Hippocampal formation (tissue), 2 donors: ENCODE data around the gene MOXD1.
"Not testable (repeated sequence)": the region's sequence is repeated elsewhere in the genome, so short reads cannot be mapped to it uniquely, and the experiment has no call there.

ENCODE experiments used
- DNase-seq, 2 donors: peaks; one replicate each; lab custom pipeline; 2025; lab: John Stamatoyannopoulos, UW

MOXD1 gene

GRCh38 chr6:132282696-132283095 is 118.6 kb downstream of the MOXD1 start:
- no peak for DNase-seq

DNA sequence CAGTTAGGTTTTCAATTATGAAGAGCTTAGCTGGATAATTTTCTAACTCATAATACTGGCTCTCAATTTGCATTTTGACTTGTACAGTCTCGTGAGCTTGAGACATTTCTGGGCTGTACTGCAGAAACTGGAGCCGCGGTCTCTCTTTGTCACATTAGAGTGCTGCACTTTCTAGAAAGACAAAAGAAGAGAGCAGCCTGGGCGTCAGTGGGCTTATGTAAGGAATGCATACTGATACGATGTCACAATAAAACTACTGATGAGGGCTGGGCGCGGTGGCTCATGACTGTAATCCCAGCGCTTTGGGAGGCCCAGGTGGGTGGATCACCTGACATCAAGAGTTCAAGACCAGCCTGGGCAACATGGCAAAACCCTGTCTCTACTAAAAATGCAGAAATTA is 120.8 kb downstream of the MOXD1 start:
- no peak for DNase-seq

- DNase-seq, result peak; percentile 63 to 91
Measured at GRCh38 chr6:132279592-132280139, 121.6 kb downstream of the MOXD1 start.

DNA sequence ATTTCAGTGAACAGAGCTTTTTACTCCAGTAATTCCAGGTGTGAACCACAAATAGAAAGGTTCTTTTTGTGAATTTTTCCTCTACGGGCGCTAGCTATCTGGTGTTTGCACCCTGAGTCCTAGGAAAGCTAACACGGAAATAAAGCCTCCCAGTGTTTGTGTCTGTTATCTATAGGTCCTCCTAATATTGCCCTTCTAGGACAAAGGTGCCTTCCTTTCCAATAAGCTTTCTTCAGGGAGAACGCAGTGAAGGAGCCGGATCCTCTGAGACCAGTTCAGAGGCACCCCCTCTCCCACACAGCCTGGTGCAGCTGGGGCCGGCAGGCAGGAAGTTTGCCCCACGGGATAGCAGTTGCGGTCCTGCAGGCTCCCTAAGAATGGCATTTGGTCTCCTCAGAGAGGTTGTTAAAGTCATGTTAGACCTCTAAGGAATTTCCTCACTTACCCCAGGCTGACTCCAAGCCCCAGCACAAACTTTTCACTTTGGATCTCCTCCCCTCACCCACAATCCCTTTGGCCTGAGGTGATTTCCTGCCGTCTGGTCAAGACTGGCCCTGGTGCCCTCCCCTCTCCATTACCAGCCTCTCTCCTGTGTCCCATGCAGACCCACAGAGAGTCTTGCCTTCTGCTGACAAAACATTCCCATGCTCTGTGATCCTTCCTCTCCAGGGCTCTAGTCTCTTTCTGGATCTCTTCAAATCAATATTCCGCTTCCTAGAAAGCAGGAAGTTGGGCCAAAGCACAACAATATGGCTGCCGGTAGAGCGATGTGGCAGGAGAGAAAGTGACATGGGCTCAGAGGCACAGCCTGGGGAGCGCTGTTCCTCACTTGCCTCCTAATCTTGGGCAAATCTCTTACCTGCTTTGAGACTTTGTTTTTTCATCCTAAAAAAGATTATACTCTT is 126.0 kb downstream of the MOXD1 start:
- DNase-seq, result no peak

GRCh38 chr6:132272776-132273175 is 128.5 kb downstream of the MOXD1 start:
- no peak for DNase-seq

DNA sequence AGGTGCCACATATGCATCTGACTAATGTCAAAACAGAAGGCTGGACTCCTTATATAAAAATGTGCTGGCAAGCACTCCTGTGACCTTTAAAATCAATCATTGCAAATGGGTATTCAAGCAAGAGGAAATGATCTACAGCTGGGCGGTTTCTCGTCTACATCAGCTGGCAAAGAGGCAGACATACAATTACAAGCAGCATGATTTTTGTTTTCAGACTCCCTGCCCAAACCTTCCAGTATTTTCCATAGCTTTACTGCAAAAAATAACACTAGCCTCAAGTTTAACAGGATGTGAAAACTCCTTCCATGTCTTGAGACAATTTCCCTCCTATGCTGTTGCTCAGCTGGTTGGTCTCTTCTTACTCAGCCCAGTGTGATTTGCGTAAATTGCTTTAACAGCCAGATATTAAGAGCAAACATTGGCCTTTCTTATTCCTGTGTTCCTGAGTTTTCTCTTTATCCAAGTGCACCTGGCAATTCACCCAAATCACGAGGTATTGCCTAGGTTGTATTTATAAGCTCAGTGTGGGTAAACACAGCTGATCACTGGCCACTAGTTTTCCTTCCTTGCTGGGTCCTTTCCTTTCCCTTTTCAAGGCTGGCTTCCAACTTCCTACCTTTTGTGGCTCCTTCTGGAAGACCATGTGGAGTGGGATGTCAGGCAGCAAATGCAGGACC is 130.4 kb downstream of the MOXD1 start:
- DNase-seq, result no peak

- not testable (repeated sequence) for DNase-seq
Measured at GRCh38 chr6:132268666-132269065, 132.6 kb downstream of the MOXD1 start.

DNA sequence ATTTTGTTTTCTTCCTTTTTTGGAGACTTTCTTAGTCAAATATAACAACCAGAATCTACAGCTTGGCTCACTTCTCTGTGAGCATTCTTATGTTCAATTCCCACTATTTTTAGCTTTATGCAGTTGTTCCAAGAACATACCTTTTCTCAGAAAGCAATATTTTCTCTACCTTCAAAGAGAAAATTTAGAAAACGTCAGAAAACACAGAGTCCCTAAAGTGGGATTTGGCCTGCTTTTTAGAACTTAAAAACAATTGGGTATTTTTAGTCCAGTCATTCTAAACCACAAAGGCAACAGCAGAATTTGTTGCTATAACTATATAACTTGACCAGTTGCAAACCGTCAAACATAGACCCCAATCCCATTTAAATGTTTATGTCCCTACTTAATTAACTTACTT is 133.1 kb downstream of the MOXD1 start:
- no peak for DNase-seq

DNA sequence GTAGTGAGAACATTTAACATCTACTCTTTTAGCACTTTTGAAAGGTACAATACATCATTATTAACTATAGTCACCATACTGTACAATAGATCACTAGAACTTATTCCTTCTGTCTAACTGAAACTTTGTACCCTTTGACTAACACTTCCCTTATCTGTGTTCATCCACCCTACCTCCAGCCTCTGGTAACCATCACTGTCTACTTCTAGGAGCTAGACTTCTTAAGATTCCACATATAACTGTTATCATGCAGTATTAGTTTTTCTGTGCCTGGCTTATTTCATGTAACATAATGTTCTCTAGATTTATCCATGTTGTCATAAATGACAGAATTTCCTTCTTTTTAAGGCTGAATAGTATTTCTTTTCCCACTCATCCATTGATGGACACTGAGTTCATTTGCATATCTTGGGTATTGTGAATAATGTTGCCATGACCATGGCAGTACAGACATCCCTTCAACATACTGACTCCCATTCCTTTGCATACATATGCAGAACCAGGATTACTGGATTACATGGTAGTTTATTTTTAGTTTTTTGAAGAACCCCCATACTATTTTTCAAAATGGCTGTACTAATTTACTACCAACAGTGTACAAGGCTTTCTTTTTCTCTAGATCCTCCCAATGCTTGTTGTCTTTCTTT is 135.7 kb downstream of the MOXD1 start:
- DNase-seq, result no peak

DNA sequence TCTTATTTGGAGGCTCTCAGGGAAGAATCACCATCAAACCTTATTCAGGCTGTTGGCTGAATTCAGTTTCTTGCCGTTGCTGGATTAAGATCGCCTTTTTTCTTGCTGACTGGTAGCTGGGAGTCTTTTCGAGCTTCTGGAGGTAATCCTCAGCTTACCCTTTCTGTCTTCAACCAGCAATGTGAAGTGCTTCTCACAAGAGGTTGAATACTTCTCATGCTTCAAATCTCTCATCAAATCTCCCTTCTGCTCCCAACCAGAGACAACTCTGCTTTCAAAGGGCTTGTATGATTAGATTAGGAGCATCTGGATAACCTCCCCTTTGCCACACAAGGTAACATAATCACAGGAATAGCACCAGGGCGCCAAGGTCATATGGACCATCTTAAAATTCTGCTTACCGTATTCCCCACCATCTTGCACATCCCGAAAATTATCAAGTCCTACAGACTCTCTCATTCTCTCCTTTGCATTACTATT is 137.2 kb downstream of the MOXD1 start:
- no peak for DNase-seq

DNA sequence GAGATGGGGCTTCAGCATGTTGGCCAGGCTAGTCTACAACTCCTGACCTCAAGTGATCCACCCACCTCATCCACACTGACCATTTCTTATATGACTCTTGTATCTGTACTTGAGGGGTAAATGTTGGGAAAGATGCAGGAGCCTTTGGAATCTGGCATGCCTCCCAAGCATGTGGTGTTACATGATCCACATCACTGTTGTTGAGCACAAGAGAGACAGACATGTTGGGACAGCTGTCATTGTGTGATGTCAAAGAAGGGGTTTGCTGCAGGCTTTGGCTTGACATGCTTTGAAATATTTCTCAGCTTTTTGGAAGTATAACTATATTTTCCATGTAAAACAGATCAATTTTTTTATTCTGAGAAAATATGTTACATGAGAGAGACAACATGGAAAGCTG is 139.9 kb downstream of the MOXD1 start:
- no peak for DNase-seq

- no peak for DNase-seq
Measured at GRCh38 chr6:132259070-132259469, 142.2 kb downstream of the MOXD1 start.

DNA sequence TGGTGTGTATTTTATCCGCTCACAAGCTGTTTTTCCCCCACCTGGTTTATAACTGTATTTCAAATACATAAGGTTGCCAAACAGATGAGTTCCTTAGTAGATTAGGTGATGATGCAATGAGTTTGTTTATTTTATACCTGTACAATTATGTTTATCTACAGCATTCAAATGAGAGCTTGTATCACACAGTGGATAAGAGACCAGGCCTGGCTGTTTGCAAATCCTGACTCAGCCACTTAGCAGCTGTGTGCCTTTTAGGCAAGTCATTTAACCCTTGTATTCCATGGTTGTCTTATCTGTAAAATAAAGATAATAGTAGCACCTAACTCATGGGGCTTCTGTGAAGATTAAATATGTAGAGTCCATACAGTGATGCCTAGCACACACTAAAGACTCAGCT is 143.7 kb downstream of the MOXD1 start:
- DNase-seq, result no peak

- no peak for DNase-seq
Measured at GRCh38 chr6:132256457-132256856, 144.8 kb downstream of the MOXD1 start.

- DNase-seq, result no peak
Measured at GRCh38 chr6:132253906-132254305, 147.4 kb downstream of the MOXD1 start.

GRCh38 chr6:132253211-132253610 is 148.1 kb downstream of the MOXD1 start:
- DNase-seq, result no peak

DNA sequence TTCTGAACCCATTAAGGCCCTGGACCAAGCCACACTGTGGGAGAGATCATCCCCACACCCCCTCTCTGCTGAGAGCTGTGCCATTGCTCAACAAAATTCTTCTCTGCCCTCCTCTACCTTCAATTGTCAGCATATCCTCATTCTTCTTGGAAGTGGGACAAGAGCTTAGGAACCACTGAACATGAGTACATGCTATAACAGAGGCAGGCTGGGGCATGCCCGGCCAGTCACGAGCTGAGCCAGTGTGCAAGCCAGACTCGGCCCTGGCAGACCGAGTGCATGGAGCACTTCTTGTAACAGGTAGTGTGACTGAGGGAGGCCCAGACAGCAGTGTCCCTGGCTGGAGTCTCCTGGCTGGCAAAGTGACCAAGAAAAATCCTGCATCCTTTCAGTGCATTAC is 149.2 kb downstream of the MOXD1 start:
- no peak for DNase-seq

DNA sequence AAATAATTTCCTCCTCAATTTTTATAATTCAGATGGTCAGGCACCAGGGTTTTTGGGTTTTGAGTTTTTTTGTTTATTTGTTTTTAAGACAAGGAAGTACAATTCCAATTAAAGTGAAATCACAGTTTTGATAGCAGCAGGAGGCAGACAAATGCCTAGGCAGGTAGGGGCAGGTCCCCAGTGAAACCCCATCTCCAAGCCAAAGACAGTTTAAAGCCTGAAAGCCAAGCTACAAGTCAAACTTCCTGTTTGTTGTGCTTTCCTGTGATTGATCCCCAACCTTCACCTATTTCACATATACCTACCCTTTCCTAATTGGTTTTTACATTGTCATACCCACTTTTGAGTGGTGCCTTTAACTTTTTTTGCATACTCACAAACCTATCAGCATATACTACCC is 149.6 kb downstream of the MOXD1 start:
- DNase-seq, result no peak

DNA sequence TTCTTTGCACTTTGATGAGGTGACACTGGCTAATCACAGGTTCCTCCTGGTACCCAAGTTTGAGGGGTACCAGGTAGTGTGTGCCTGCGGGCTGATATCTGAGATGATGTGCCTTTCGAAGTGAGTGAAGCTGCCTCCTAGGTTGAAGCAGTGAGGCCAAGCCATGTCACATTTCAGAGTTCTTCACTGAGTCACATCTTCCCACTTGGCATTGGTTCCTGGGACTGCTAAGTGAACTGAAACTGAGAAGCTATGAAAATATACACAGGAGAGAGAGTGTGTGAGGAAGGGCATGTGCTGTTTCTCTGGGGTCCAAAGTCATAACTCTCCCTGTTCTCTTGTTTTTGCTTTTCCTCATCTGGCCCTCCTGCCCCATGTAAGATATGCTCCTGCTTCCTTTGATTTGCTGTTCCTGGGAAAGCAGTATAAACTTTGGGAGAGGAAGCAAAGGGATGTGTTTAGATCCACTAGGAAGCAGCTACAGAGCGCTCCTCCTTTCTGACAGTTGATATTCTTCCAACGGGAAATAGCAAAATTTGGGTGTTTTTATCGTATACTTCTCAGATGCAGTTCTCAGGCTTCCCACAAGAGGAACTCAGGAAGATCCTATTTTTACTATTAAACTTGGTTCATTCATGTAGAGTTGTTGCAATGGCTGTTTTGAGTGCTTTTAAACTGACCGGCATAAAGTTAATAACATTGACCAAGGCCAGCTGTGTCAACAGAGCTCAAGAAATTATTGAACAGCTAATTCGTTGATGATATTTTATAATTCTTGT is 153.7 kb downstream of the MOXD1 start:
- DNase-seq, result no peak

DNA sequence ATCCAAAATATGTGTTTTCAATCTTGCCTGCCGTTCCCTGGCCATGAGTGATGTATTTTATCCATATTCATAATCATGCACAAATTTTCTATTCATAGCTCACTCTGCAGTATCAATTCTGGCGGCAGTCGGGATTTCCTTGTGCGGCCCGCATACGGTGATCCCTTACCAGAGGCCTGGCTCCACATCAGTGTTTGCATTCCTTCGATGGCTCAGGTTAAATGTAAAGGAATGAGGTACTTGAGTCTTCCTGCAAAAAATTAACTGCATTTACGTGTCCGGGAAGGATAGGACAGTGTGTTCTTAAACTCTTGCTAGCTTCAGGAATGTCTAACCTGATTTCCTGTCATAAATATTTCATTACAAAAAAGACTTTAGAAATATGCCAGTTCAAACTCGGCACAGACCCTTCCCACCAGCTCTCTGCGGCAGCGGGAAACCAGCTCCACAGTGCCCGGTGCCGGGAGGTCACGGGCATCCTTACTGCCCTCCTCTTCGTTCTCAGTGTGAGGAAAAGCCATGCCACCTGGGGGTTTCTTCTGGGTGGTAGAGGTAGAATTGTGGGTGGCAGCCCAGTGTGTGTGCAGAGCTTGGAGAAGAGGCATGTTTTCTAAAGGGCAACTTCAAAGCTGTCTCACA is 154.5 kb downstream of the MOXD1 start:
- DNase-seq, result no peak

GRCh38 chr6:132246120-132246617 is 155.1 kb downstream of the MOXD1 start:
- DNase-seq, result no peak
